ENCODE measurements around the gene F8.

GRCh38 chrX:155065035-155065734 lies 42.7 kb upstream of the F8 start:
- TF ChIP-seq CTCF (IDR thresholded peaks at IDR 0.05) (no peak), POLR2A (IDR thresholded peaks at IDR 0.05) (no peak)
